ENCODE results near the gene NAT16.

The NAT16 gene

GRCh38 chr7:101170617-101171441 lies 9.3 kb downstream of the NAT16 start:
- no peak for DNase-seq

- no peak for DNase-seq
These were observed 10.1 kb downstream of the NAT16 start for GRCh38 chr7:101169838-101170551.

GRCh38 chr7:101169110-101169837 lies 10.8 kb downstream of the NAT16 start:
- DNase-seq, result no peak

GRCh38 chr7:101168412-101169049 lies 11.6 kb downstream of the NAT16 start:
- DNase-seq, result no peak

- no peak for DNase-seq
These were observed 12.3 kb downstream of the NAT16 start for GRCh38 chr7:101167645-101168411.

DNA sequence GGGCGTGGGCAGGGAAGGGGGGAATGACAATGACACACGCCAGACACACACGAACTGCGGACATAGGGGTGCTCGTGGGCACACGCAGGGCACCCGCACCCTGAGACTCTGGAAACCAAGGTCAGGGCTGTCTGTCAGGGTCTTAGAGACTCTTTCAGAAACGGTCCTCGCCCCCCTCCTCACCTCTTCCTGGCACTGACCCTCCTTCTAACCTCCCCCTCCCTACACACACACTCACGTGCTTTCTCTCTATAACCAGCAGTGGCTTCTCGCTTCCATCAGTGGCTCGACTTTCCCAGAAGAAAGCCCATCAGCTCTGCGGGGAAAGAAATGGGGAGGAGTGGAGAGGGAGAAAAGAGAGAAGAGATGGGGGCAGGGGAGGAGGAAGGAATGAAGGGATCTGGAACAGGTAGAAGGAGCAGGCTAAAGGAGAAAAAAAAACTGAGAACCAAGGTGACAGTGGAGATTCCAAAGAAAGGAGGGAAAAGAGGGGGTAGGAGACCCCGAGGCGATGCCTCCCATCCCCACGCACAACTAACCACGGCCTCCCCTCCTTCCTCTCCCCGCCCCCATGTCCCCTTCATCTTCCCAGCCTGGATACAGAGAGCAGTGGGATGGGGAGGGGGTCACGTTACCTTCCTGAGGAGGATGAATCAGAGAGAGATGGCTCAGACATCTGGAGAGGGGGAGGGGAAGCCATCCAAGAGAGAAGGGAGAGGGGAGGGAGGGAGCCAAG lies 13.0 kb downstream of the NAT16 start:
- DNase-seq, result no peak

GRCh38 chr7:101166648-101166908 lies 13.5 kb downstream of the NAT16 start:
- no peak for DNase-seq

- no peak for DNase-seq
These were observed 14.0 kb downstream of the NAT16 start for GRCh38 chr7:101165958-101166647.

- DNase-seq, result no peak
These were observed 14.8 kb downstream of the NAT16 start, which contains the start of gene VGF for GRCh38 chr7:101165075-101165957. Gene VGF (minus strand): TSS chr7:101165569. CDS start chr7:101164843, 726 bp downstream.

DNA sequence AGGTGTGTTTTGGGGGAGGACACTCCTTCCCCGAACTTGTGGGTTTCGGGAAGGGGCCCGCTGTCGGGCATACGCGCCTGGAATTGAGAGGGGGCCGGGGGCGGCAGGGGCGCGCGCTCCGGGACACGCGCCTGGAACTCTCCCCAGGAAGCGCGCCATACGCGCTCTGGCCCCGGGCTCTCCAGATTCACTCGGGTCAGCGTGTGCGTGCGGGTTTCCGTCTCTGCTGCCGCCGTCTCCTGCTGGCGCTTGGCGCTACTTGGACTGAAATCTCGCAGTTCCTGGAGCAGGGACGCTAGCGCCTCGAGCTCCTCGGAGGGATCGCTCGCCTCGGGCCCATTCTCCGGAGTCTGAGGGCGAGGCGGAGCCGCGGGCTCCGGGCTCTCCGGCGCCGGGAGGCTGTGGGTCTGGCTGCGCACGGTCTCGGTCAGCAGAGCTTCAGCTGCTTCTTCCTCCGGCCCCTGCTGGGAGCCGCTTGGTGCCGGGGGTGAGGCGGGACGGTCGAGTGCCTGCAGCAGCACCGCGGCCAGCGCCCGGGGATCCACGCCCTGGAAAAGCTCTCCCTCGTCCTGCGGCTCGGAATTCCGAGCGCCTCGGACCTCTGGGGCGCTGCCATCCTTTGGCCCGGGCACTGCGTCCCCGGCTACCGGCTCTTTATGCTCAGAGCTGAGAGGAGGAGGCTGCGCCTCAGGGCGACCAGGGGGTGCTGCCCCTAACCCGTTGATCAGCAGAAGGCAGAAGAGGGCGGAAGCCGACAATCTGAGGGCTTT lies 15.8 kb downstream of the NAT16 start:
- DNase-seq, result no peak

DNA sequence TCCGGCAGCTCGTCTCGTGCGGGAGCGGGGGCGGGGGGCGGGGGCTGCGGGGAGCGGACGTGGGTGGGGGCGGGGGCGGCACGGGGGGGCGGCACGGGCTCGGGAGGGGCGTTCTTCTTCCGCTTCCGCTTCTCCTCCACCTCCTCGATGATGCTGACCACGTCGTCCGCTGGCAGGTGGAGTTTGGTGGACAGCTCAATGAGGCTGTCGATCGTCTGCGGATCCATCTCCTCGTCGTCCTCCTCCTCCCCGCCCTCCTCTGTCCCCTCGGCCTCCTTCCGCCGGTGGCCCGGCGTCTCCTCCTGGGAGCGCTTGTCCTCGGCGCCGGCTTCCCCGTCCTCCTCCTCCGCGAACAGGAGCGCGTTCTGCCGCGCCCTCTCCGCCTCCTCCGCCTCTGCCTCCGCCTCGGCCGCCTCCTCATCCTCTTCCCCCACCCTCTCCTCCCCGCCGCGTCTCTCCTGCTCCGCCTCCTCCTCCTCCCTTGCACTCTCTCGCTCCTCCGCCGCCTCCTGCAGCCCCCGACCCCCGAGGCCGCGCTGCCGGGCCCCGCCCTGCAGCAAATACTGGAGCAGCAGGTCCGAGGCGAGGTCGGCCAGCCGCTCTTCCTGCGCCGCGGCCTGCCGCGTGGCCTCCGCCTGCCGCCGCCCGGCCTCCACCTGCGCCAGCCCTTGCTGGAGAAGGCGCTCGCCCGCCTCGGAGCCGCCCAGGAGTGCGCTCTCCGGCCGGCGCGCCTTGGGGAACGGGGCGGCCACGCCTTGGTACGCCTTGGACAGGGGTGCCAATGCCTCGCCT lies 16.6 kb downstream of the NAT16 start:
- no peak for DNase-seq

DNA sequence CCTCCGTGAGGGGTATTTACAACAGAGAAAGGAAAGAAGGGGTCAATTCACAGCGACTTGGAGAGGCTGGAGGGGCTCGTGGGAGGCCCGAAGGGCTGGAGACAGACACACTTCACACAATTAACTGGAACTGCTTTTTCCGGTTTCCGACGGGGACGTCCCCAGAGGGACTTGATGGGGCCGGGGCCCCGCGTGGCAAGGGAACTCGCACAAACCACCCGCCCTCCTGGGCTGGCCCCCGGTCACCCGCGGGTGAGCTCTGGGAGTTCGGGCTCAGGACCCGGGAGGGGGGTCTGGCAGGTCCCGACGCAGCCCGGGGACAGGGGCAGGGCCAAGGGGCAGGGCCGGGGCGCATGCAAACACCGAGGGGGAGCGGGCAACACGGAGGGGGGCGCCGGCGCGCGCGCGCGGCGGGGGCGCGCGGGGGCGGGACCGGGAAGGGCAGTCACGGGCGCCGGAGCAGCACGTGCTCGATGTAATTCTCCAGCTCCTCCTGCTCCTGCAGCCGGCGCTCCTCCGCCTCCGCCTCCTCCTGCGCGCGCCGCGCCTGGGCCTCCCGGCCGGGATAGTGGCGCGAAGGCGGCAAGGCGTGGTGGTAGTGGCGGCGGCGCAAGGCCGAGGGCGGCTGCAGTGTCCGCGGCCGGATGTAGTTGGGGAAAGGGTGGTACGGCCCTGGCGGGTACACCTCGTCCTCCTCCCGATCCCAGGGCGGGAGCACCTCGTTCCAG lies 17.4 kb downstream of the NAT16 start:
- no peak for DNase-seq

GRCh38 chr7:101161692-101162471 lies 18.2 kb downstream of the NAT16 start:
- DNase-seq, result no peak

- DNase-seq, result no peak
These were observed 19.2 kb downstream of the NAT16 start for GRCh38 chr7:101160910-101161309.

DNA sequence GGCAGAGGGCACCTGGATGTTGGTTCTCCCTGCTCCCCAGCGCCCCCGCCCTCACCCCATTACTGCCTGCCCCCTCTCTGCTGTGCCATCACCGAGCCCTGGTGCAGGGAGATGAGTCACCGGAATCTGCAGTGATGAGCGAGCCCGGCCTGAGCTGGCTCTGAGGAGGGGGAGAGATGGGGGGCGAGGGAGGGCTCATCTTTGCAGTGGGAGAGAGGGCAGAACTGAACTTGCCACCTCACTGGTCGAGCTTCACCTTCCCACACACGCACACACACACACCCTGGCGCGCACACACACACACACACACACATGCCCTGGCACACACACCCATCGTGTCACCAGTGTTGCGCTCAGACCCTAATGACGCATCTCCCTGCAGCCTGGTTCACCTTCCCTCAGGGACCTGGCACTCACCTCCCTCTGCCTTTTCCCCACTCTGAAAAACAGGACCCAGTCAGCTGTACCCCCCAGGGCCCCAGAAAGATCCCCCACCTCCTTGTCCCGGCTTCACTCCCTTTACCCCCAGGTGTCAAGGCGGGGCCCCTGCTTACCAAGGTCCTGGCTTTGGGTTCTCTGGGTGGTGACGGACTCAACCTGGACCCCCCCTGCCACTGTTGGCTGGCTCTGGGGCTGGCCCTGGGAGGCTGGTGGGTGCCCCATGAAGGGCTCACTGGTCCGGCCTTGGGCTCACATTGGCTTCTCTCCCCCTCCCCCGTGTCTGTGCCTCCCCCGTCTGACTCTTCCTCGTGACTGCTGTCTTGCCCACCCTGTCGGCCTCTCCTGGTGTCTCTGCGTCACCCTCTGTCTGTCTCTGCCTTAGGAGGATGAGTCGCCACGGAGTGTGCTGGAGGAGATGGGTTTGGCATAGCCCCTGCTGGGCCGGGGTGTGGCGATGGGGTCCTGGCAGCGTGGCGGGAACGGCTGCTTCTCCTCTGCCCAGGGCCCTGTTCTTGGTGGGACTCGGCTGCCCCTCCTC lies 20.1 kb downstream of the NAT16 start:
- DNase-seq, result no peak

Data from cortex of kidney (tissue), 1 donor.